HL-60 (cell line): ENCODE data around the gene FLNB.

Experiments
- CTCF ChIP-seq: IDR thresholded peaks from one replicate; pipeline ENCODE4 v1.5.1; 2011; ENCODE audit warnings: low read length, control low read depth, inconsistent platforms; ENCODE audit not compliant: insufficient read depth
- POLR2AphosphoS5 ChIP-seq: IDR thresholded peaks from 2 replicates; pipeline ENCODE4 v1.6.1; 2012; ENCODE audit warnings: low read depth
- REST ChIP-seq: IDR thresholded peaks from 2 replicates; pipeline ENCODE4 v1.6.1; 2012; ENCODE audit warnings: low read depth; ENCODE audit not compliant: insufficient replicate concordance

DNA sequence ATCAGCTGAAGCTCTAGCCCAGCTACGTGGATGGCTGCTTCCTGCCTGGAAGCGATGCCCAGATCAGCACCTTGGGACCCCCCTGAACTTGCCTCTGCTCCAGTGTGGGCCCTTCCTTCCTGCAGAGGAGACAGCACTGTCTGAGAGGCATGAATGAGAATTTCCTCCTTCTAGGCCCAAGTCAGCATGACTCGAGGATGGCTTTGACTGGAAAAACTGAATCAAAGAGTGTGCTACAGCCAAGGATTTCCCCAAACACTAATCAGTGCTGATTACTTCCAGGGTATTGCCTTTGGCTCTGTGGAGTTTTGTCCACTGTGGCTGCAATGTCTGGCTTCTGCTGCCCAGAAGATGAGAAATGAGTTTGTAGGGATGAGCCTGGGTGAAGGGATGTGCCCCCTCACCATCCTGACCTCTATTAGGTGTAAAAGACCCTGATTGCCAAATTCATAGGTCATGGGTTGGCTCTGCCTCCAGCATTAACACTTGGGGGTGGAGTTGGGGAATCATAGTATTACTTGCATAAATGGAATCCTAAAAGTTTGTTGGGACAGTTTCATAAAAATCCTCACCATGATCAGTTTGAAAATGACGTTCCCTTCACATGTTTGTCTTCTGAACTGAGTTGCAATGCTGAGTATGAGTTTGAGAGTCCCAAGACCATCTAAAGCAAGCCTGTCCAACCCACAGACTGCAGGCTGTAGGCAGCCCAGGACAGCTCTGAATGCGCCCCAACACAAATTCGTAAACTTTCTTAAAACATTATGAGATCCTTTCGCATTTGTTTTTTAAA is 36.7 kb downstream of the FLNB start:
- TF ChIP-seq CTCF = no peak
- no peak for TF ChIP-seq REST
- TF ChIP-seq POLR2AphosphoS5 = no peak
